Neuron (in vitro differentiated cells): ENCODE results near the gene FKBP6.
"Not testable (repeated sequence)": the region's sequence is repeated elsewhere in the genome, so short reads cannot be mapped to it uniquely, and the experiment has no call there.

Source experiments
- H2AFZ ChIP-seq: one replicate; pipeline ENCODE4 v1.6.1; 2013; ENCODE audit warnings: low read depth, mild to moderate bottlenecking, inconsistent platforms, low read length, moderate library complexity
- H3K27me3 ChIP-seq: one replicate; pipeline ENCODE4 v1.6.1; 2013; ENCODE audit warnings: low read length; ENCODE audit not compliant: insufficient read depth
- H3K36me3 ChIP-seq: one replicate; pipeline ENCODE4 v1.6.1; 2013; ENCODE audit warnings: low read length; ENCODE audit not compliant: insufficient read depth
- H3K4me1 ChIP-seq: one replicate; pipeline ENCODE4 v1.6.1; 2013; ENCODE audit warnings: low read length; ENCODE audit not compliant: insufficient read depth
- H3K4me3 ChIP-seq: 2 replicates; pipeline ENCODE4 v1.5.1; 2013; ENCODE audit warnings: mild to moderate bottlenecking, low read length, moderate library complexity
- H3K9me3 ChIP-seq: one replicate; pipeline ENCODE4 v1.6.1; 2013; ENCODE audit warnings: low read length

Gene FKBP6

GRCh38 chr7:73312831-73313520 is 15.0 kb upstream of the FKBP6 start:
- Histone ChIP-seq H3K36me3 (no peaks in the 10 kb centered on the region), H3K9me3 (no peaks in the 10 kb centered on the region), H3K27me3 (no peaks in the 10 kb centered on the region), H2AFZ (no peak overlapping the region), H3K4me1 (no peaks in the 10 kb centered on the region), H3K4me3 (no peak overlapping the region)

- H3K9me3 ChIP-seq: no peaks in the 10 kb centered on the region
- H3K4me3 ChIP-seq: no peak overlapping the region
- no peak overlapping the region for H2AFZ ChIP-seq
Measured at GRCh38 chr7:73313521-73313906, 14.4 kb upstream of the FKBP6 start.

GRCh38 chr7:73314271-73314670 is 13.7 kb upstream of the FKBP6 start:
- no peaks in the 10 kb centered on the region for H3K36me3 ChIP-seq
- no peaks in the 10 kb centered on the region for H3K9me3 ChIP-seq
- H3K4me1 ChIP-seq: no peaks in the 10 kb centered on the region
- no peak overlapping the region for H2AFZ ChIP-seq
- no peaks in the 10 kb centered on the region for H3K27me3 ChIP-seq
- H3K4me3 ChIP-seq: no peak overlapping the region

More at GRCh38 chr7:73313521-73313906, 14.4 kb upstream of the FKBP6 start:
- Histone ChIP-seq H3K27me3 (no peaks in the 10 kb centered on the region), H3K4me1 (no peaks in the 10 kb centered on the region), H3K36me3 (no peaks in the 10 kb centered on the region)

GRCh38 chr7:73316521-73316920 is 11.4 kb upstream of the FKBP6 start:
- Histone ChIP-seq H3K4me1 (no peaks in the 10 kb centered on the region), H3K9me3 (no peaks in the 10 kb centered on the region), H3K27me3 (no peaks in the 10 kb centered on the region), H3K36me3 (no peaks in the 10 kb centered on the region), H3K4me3 (no peak overlapping the region), H2AFZ (no peak overlapping the region)

- H3K27me3 ChIP-seq, H3K36me3 ChIP-seq, H3K4me1 ChIP-seq, H3K9me3 ChIP-seq, H2AFZ ChIP-seq, H3K4me3 ChIP-seq: not testable (repeated sequence)
Measured at GRCh38 chr7:73318656-73319204, 9.2 kb upstream of the FKBP6 start.

- not testable (repeated sequence) for H3K27me3 ChIP-seq, H3K4me1 ChIP-seq, H3K36me3 ChIP-seq, H2AFZ ChIP-seq, H3K4me3 ChIP-seq, H3K9me3 ChIP-seq
Measured at GRCh38 chr7:73319541-73319940, 8.4 kb upstream of the FKBP6 start.

- not testable (repeated sequence) for H3K4me1 ChIP-seq, H3K4me3 ChIP-seq, H3K36me3 ChIP-seq, H3K9me3 ChIP-seq, H3K27me3 ChIP-seq, H2AFZ ChIP-seq
Measured at GRCh38 chr7:73320009-73320408, 8.0 kb upstream of the FKBP6 start.

- not testable (repeated sequence) for H3K4me1 ChIP-seq, H3K4me3 ChIP-seq
Measured at GRCh38 chr7:73323434-73324080, 4.4 kb upstream of the FKBP6 start.

GRCh38 chr7:73324081-73324845 is 3.7 kb upstream of the FKBP6 start:
- H3K9me3 ChIP-seq, H2AFZ ChIP-seq, H3K36me3 ChIP-seq, H3K4me3 ChIP-seq, H3K4me1 ChIP-seq, H3K27me3 ChIP-seq: not testable (repeated sequence)

More at GRCh38 chr7:73323434-73324080, 4.4 kb upstream of the FKBP6 start:
- not testable (repeated sequence) for H3K27me3 ChIP-seq, H3K36me3 ChIP-seq, H3K9me3 ChIP-seq, H2AFZ ChIP-seq

GRCh38 chr7:73325424-73325823 is 2.5 kb upstream of the FKBP6 start:
- H3K36me3 ChIP-seq, H2AFZ ChIP-seq, H3K4me3 ChIP-seq, H3K4me1 ChIP-seq, H3K27me3 ChIP-seq, H3K9me3 ChIP-seq: not testable (repeated sequence)

GRCh38 chr7:73327449-73327848 is 512 bp upstream of the FKBP6 start:
- H3K9me3 ChIP-seq, H3K4me1 ChIP-seq, H3K27me3 ChIP-seq, H3K4me3 ChIP-seq, H2AFZ ChIP-seq, H3K36me3 ChIP-seq: not testable (repeated sequence)

- Histone ChIP-seq H3K4me1 (peaks cover 2% of the 10 kb centered on the region), H3K4me3 (no peak overlapping the region), H2AFZ (no peak overlapping the region), H3K27me3 (no peaks in the 10 kb centered on the region), H3K36me3 (no peaks in the 10 kb centered on the region), H3K9me3 (no peaks in the 10 kb centered on the region)
Measured at GRCh38 chr7:73328696-73329095, 735 bp downstream of the FKBP6 start.

- H3K4me1 ChIP-seq: no peaks in the 10 kb centered on the region
- H3K36me3 ChIP-seq: no peaks in the 10 kb centered on the region
- no peaks in the 10 kb centered on the region for H3K9me3 ChIP-seq
- H2AFZ ChIP-seq: no peak overlapping the region
- H3K27me3 ChIP-seq: no peaks in the 10 kb centered on the region
- H3K4me3 ChIP-seq: no peak overlapping the region
Measured at GRCh38 chr7:73329861-73330581, 2.1 kb downstream of the FKBP6 start.
